H9 (cell line): ENCODE measurements around the gene MIB2. TPM values are rescaled to one million over a fixed set of nuclear protein-coding genes. Genes with fewer than 3 reads are reported as not detected.

ENCODE experiments used
- DNase-seq: peaks from one replicate; pipeline ENCODE4 v3.0.0-alpha.2; 2017
- H2AFZ ChIP-seq: one replicate; pipeline ENCODE4 v1.6.1; 2013; ENCODE audit warnings: mild to moderate bottlenecking, low read length, control low read depth, moderate library complexity
- H2AK5ac ChIP-seq: 2 replicates; pipeline ENCODE4 v1.6.1; 2013; ENCODE audit warnings: low read length, control low read depth, mixed read lengths; ENCODE audit not compliant: insufficient read length
- H2BK120ac ChIP-seq: one replicate; pipeline ENCODE4 v1.6.1; 2013; ENCODE audit warnings: low read depth, mild to moderate bottlenecking, low read length, control low read depth, inconsistent platforms; ENCODE audit not compliant: poor library complexity, severe bottlenecking
- H2BK12ac ChIP-seq: 2 replicates; pipeline ENCODE4 v1.6.1; 2013; ENCODE audit warnings: low read length, control low read depth, mixed read lengths, low read depth; ENCODE audit not compliant: insufficient read length
- H2BK15ac ChIP-seq: 2 replicates; pipeline ENCODE4 v1.6.1; 2013; ENCODE audit warnings: low read depth, low read length, control low read depth
- H2BK20ac ChIP-seq: one replicate; pipeline ENCODE4 v1.6.1; 2013; ENCODE audit warnings: low read depth, mild to moderate bottlenecking, low read length, control low read depth, inconsistent platforms; ENCODE audit not compliant: poor library complexity, severe bottlenecking
- H2BK5ac ChIP-seq: 2 replicates; pipeline ENCODE4 v1.6.1; 2013; ENCODE audit warnings: low read length, control low read depth, mixed read lengths; ENCODE audit not compliant: insufficient read length
- H3K14ac ChIP-seq: 2 replicates; pipeline ENCODE4 v1.6.1; 2013; ENCODE audit warnings: low read length, control low read depth; ENCODE audit not compliant: insufficient read depth
- H3K18ac ChIP-seq: 2 replicates; pipeline ENCODE4 v1.6.1; 2013; ENCODE audit warnings: low read depth, mild to moderate bottlenecking, mixed read lengths, low read length, control low read depth; ENCODE audit not compliant: insufficient read length
- H3K23ac ChIP-seq: 2 replicates; pipeline ENCODE4 v1.6.1; 2013; ENCODE audit warnings: low read length, control low read depth, mixed read lengths, low read depth; ENCODE audit not compliant: insufficient read length
- H3K23me2 ChIP-seq: 2 replicates; pipeline ENCODE4 v1.6.1; 2013; ENCODE audit warnings: low read depth, mild to moderate bottlenecking, mixed read lengths, low read length, control low read depth; ENCODE audit not compliant: insufficient read length, poor library complexity, severe bottlenecking
- H3K27ac ChIP-seq: 2 replicates; pipeline ENCODE4 v1.5.1; 2013; ENCODE audit warnings: low read length, control low read depth, mixed read lengths, low read depth; ENCODE audit not compliant: insufficient read length
- H3K27me3 ChIP-seq: 2 replicates; pipeline ENCODE4 v1.6.1; 2013; ENCODE audit warnings: low read length, control low read depth, inconsistent platforms; ENCODE audit not compliant: insufficient read depth
- H3K4ac ChIP-seq: 2 replicates; pipeline ENCODE4 v1.6.1; 2013; ENCODE audit warnings: low read depth, mild to moderate bottlenecking, control low read depth, inconsistent platforms, low read length, moderate library complexity
- H3K4me1 ChIP-seq: 2 replicates; pipeline ENCODE4 v1.6.1; 2013; ENCODE audit warnings: low read length, control low read depth, inconsistent platforms; ENCODE audit not compliant: insufficient read depth
- H3K4me2 ChIP-seq: 2 replicates; pipeline ENCODE4 v1.6.1; 2013; ENCODE audit warnings: low read length, control low read depth, mixed read lengths; ENCODE audit not compliant: insufficient read length, insufficient read depth
- H3K56ac ChIP-seq: 2 replicates; pipeline ENCODE4 v1.6.1; 2013; ENCODE audit warnings: low read depth, mild to moderate bottlenecking, mixed read lengths, low read length, control low read depth; ENCODE audit not compliant: insufficient read length
- H3K79me1 ChIP-seq: 2 replicates; pipeline ENCODE4 v1.6.1; 2013; ENCODE audit warnings: low read depth, mild to moderate bottlenecking, moderate library complexity, low read length, control low read depth, inconsistent platforms; ENCODE audit not compliant: insufficient read depth, poor library complexity, severe bottlenecking
- H3K79me2 ChIP-seq: 2 replicates; pipeline ENCODE4 v1.6.1; 2013; ENCODE audit warnings: low read length, control low read depth, inconsistent platforms; ENCODE audit not compliant: insufficient read depth
- H3K9ac ChIP-seq: 2 replicates; pipeline ENCODE4 v1.6.1; 2013; ENCODE audit warnings: low read length, control low read depth, mixed read lengths; ENCODE audit not compliant: insufficient read length; ENCODE audit errors: extremely low read depth
- H3K9me3 ChIP-seq: one replicate; pipeline ENCODE4 v1.6.1; 2013; ENCODE audit warnings: low read depth, low read length, inconsistent platforms; ENCODE audit not compliant: control insufficient read depth
- H3T11ph ChIP-seq: one replicate; pipeline ENCODE4 v1.6.1; 2013; ENCODE audit warnings: mild to moderate bottlenecking, low read length, control low read depth, inconsistent platforms
- H4K20me1 ChIP-seq: one replicate; pipeline ENCODE4 v1.6.1; 2013; ENCODE audit not compliant: control insufficient read depth, insufficient read length, insufficient read depth
- H4K5ac ChIP-seq: 2 replicates; pipeline ENCODE4 v1.6.1; 2013; ENCODE audit warnings: low read depth, mild to moderate bottlenecking, mixed read lengths, low read length, control low read depth; ENCODE audit not compliant: insufficient read length
- H4K8ac ChIP-seq: replicated peaks from 2 replicates; pipeline ENCODE4 v1.6.1; 2013; ENCODE audit warnings: low read length, control low read depth, mixed read lengths, low read depth; ENCODE audit not compliant: insufficient read length
- H4K91ac ChIP-seq: 2 replicates; pipeline ENCODE4 v1.6.1; 2013; ENCODE audit warnings: low read depth, mild to moderate bottlenecking, moderate library complexity, mixed read lengths, low read length, control low read depth; ENCODE audit not compliant: insufficient read length
- H3K27ac Mint-ChIP-seq, 3 experiments: 2 replicates in 2 of 3; 3 replicates in 1 of 3; pipeline ENCODE4 v1.8.0; 2020 to 2021; ENCODE audit warnings: mixed read lengths in 3 of 3, mild to moderate bottlenecking in 1 of 3, moderate library complexity in 1 of 3
- H3K27me3 Mint-ChIP-seq: 2 replicates; pipeline ENCODE4 v1.8.0; 2021; ENCODE audit warnings: low read depth, mild to moderate bottlenecking, moderate library complexity, mixed read lengths
- H3K36me3 Mint-ChIP-seq, 3 experiments: 2 replicates in 2 of 3; 3 replicates in 1 of 3; pipeline ENCODE4 v1.8.0; 2020 to 2021; ENCODE audit warnings: low read depth in 3 of 3, mixed read lengths in 3 of 3; ENCODE audit not compliant: insufficient read depth in 1 of 3
- H3K4me1 Mint-ChIP-seq, 2 experiments: 2 replicates each; pipeline ENCODE4 v1.8.0; 2020; ENCODE audit warnings: mixed read lengths in 2 of 2
- H3K4me3 Mint-ChIP-seq, 2 experiments: 2 replicates in 1 of 2; 3 replicates in 1 of 2; pipeline ENCODE4 v1.8.0; 2020 to 2021; ENCODE audit warnings: mild to moderate bottlenecking in 2 of 2, mixed read lengths in 2 of 2, moderate library complexity in 1 of 2
- H3K9me3 Mint-ChIP-seq, 2 experiments: 2 replicates in 1 of 2; 3 replicates in 1 of 2; pipeline ENCODE4 v1.8.0; 2020; ENCODE audit warnings: mild to moderate bottlenecking in 2 of 2, mixed read lengths in 2 of 2, moderate library complexity in 1 of 2
- CTCF ChIP-seq: fragments of 200-600 bp; sonication (generic); conservative IDR thresholded peaks from 3 replicates; pipeline ENCODE4 v1.8.0; 2021; ENCODE audit warnings: antibody characterized with exemption, mild to moderate bottlenecking
- whole genome bisulfite sequencing: extraction: QIAGEN DNeasy Blood & Tissue Kit; methylation state at CpG from one replicate; pipeline ENCODE4 v1.1.7; 2013; ENCODE audit warnings: missing lambda C conversion rate, low lambda C conversion rate, mixed read lengths; ENCODE audit not compliant: insufficient read length; ENCODE audit errors: extremely low coverage; 5-methylcytosine and 5-hydroxymethylcytosine counted together
- total RNA-seq: library from RNA; stranded (reverse); gene quantifications from 2 replicates; pipeline ENCODE4 v1.2.1, GENCODE V29; 2021

MIB2 gene
- total RNA-seq, 1 experiment from 2014 or later: 77.8 TPM

GRCh38 chr1:1624443-1625403, 9.4 kb downstream of the MIB2 start:
- no peak for TF ChIP-seq CTCF
- H4K5ac ChIP-seq: no peak overlapping the region
- no peaks in the 10 kb centered on the region; the same call in 1 of the 2 replicates for H3K27me3 Mint-ChIP-seq
- H4K20me1 ChIP-seq: no peaks in the 10 kb centered on the region
- H3K23me2 ChIP-seq: no peaks in the 10 kb centered on the region
- H3K27me3 ChIP-seq: no peaks in the 10 kb centered on the region
- no peak overlapping the region for H2AK5ac ChIP-seq
- no peak overlapping the region for H2AFZ ChIP-seq
- H3K9me3 Mint-ChIP-seq: no peaks in the 10 kb centered on the region
- no peak overlapping the region for H2BK5ac ChIP-seq
- no peak overlapping the region for H3K56ac ChIP-seq
- no peak overlapping the region for H3K18ac ChIP-seq
- H2BK120ac ChIP-seq: no peak overlapping the region
- H3K27ac Mint-ChIP-seq: no peak overlapping the region
- WGBS: no CpG with 5 or more reads among the region's 38 CpGs
- no peak overlapping the region for H3T11ph ChIP-seq
- DNase-seq: no peak
- H3K9ac ChIP-seq: no peak overlapping the region
- no peak overlapping the region for H3K27ac ChIP-seq
- no peak overlapping the region for H2BK12ac ChIP-seq
- no peaks in the 10 kb centered on the region for H3K4me1 ChIP-seq
- H3K36me3 Mint-ChIP-seq: peaks cover 0 to 2% (median 0%) of the 10 kb centered on the region in 3 experiments; a peak in 1 of 7 replicates
- no peaks in the 10 kb centered on the region for H3K4me1 Mint-ChIP-seq
- H3K4ac ChIP-seq: no peak overlapping the region
- no peaks in the 10 kb centered on the region for H3K79me2 ChIP-seq
- H2BK20ac ChIP-seq: no peak overlapping the region
- H3K79me1 ChIP-seq: no peaks in the 10 kb centered on the region
- no peak overlapping the region for H3K4me2 ChIP-seq
- H3K23ac ChIP-seq: no peak overlapping the region
- H3K4me3 Mint-ChIP-seq: no peak overlapping the region
- H2BK15ac ChIP-seq: no peak overlapping the region
- no peak overlapping the region for H3K14ac ChIP-seq
- H4K8ac ChIP-seq: no peak overlapping the region
- no peaks in the 10 kb centered on the region for H3K9me3 ChIP-seq
- H4K91ac ChIP-seq: no peak overlapping the region
